BE2C (cell line): Measurements from ENCODE around the gene ABCA7.

Experiments used
- DNase-seq: peaks from one replicate; pipeline ENCODE4 v3.0.0-alpha.2; 2020
- H3K27me3 ChIP-seq: fragments of 250-450 bp; sonication (Bioruptor Pico); 2 replicates; pipeline ENCODE4 v1.5.1; 2020; ENCODE audit warnings: mild to moderate bottlenecking
- H3K36me3 ChIP-seq: fragments of 250-450 bp; sonication (Bioruptor Pico); 2 replicates; pipeline ENCODE4 v1.5.1; 2020; ENCODE audit warnings: mild to moderate bottlenecking
- H3K4me1 ChIP-seq: fragments of 250-450 bp; sonication (Bioruptor Pico); 2 replicates; pipeline ENCODE4 v1.5.1; 2020
- H3K4me3 ChIP-seq: 2 replicates; pipeline ENCODE4 v1.5.1; 2011; ENCODE audit warnings: low read depth, low read length
- H3K9me3 ChIP-seq: fragments of 250-450 bp; sonication (Bioruptor Pico); 2 replicates; pipeline ENCODE4 v1.5.1; 2020
- TF ChIP-seq, protein P1 (sequence below): IDR thresholded peaks from 2 replicates; pipeline ENCODE4 v1.5.1; 2012; ENCODE audit warnings: mild to moderate bottlenecking, low read depth, low read length

Gene ABCA7

DNA sequence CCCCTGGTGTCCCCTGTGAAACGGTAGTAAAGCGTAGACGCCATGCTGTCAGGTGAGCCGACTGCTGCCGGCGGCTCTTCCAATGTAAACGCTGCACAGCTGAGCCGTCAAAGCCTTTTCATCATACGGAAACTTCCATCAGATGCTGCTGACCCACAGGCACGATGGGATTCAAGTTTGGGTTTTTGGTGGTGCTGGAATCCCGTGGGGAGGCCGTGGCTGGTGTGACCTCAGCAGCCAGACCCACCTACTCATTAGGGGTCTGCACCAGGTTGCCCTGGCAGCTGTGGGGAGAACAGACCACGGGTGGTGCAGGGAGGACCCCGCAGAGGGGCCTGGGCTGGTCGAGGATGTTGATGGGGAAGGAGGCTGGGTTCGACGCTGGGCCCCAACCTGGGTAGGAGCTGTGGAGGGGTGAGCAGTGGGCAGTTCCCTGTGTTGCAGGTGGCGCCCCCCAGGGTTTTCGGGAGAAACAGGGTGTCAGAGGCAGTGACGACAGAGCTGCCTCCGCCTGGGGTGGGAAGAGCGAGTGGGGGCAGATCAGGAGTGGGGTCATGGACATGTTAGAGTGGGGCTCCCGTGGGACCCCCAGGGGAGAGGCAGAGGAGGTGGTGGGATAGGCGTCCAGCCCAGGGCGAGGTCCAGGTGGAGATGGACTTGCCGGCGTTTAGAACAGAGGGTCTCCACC, 33.1 kb upstream of the ABCA7 start:
- TF ChIP-seq, protein P1, sequence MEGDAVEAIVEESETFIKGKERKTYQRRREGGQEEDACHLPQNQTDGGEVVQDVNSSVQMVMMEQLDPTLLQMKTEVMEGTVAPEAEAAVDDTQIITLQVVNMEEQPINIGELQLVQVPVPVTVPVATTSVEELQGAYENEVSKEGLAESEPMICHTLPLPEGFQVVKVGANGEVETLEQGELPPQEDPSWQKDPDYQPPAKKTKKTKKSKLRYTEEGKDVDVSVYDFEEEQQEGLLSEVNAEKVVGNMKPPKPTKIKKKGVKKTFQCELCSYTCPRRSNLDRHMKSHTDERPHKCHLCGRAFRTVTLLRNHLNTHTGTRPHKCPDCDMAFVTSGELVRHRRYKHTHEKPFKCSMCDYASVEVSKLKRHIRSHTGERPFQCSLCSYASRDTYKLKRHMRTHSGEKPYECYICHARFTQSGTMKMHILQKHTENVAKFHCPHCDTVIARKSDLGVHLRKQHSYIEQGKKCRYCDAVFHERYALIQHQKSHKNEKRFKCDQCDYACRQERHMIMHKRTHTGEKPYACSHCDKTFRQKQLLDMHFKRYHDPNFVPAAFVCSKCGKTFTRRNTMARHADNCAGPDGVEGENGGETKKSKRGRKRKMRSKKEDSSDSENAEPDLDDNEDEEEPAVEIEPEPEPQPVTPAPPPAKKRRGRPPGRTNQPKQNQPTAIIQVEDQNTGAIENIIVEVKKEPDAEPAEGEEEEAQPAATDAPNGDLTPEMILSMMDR, result no peak
- no peaks in the 10 kb centered on the region for H3K4me1 ChIP-seq
- no peaks in the 10 kb centered on the region; the same call in 1 of the 2 replicates for H3K9me3 ChIP-seq
- no peak for DNase-seq
- H3K36me3 ChIP-seq, result peaks cover 18% of the 10 kb centered on the region
- no peak overlapping the region for H3K4me3 ChIP-seq
- peaks cover 33% of the 10 kb centered on the region for H3K27me3 ChIP-seq

- no peak overlapping the region for H3K4me3 ChIP-seq
- H3K4me1 ChIP-seq, result no peaks in the 10 kb centered on the region
- TF ChIP-seq, protein P1, result no peak
- no peak for DNase-seq
- H3K36me3 ChIP-seq, result peaks cover 26% of the 10 kb centered on the region
- H3K9me3 ChIP-seq, result no peaks in the 10 kb centered on the region; the same call in 1 of the 2 replicates
- H3K27me3 ChIP-seq, result peaks cover 27% of the 10 kb centered on the region
These were observed 32.3 kb upstream of the ABCA7 start for GRCh38 chr19:1007399-1008251.

- Histone ChIP-seq H3K27me3 (peaks cover 19% of the 10 kb centered on the region), H3K4me3 (no peak overlapping the region), H3K9me3 (no peaks in the 10 kb centered on the region; the same call in 1 of the 2 replicates), H3K36me3 (peaks cover 32% of the 10 kb centered on the region), H3K4me1 (no peaks in the 10 kb centered on the region)
- TF ChIP-seq, protein P1, result no peak
- no peak for DNase-seq
These were observed 31.5 kb upstream of the ABCA7 start for GRCh38 chr19:1008268-1009040.

DNA sequence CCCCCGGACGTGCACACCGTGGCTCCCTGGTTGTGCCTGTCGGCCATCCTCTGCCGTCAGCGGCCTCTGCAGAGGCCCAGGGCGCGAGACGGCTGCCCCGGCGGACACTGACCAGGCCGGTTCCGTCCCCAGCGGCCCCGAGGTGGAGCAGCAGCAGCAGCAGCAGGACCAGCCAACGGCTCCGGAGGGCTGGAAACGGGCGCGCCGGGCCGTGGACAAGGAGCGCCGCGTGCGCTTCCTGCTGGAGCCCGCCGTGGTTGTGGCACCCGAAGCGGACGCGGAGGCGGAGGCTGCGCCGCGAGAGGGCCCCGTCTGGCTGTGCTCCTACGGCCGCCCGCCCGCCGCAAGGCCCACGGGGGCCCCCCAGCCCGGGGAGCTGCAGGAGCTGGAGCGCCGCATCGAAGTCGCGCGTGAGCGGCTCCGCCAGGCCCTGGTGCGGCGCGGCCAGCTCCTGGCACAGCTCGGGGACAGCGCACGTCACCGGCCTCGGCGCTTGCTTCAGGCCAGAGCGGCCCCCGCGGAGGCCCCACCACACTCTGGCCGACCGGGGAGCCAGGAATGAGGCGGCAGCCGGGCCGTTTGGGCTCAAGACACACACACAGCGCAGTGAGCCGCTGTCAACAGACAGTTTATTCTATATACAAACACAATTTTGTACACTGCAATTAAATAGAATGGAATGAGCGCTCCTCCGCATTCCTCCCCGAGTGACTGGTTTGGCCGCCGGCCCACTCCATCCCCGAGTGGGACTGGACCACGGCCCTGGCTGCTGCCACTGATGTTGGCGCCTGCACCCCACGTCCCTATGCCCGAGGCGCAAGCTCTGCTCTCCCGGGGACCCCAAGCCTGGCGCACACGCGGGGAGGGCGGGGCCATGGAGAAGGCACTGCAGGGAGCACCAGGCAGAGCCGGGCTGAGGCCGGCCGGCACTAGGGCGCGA, 30.6 kb upstream of the ABCA7 start:
- Histone ChIP-seq H3K4me3 (no peak overlapping the region), H3K36me3 (peaks cover 41% of the 10 kb centered on the region), H3K27me3 (peaks cover 11% of the 10 kb centered on the region), H3K4me1 (no peaks in the 10 kb centered on the region), H3K9me3 (no peaks in the 10 kb centered on the region; the same call in 1 of the 2 replicates)
- no peak for DNase-seq
- TF ChIP-seq, protein P1, result no peak

DNA sequence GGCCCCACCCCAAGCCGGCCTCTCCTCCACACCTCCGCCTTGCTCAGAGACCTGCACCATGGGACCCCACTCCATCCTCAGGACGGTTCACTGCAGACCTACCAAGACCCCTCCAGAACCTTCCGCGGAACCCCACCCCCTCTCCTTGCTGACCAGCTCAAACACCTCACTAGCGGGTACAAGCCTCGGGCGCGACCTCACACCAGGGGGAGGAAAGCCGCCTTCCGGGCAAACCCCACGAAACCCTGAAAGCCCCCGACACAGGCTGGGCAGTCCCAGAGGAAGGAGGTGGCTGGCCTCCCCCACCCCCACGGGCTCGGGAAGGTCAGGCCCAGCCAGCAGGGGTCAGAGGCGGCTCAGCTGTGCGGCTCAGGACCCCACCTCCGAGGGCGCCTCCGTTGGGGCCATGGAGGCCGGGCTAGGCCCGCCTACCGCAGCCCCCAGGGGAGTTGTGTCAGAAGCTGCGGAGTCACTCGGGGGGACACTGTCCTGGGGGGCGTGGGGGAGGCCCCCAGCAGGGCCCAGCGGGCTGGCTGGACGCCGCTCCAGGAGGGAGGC, 29.8 kb upstream of the ABCA7 start:
- no peaks in the 10 kb centered on the region for H3K4me1 ChIP-seq
- peaks cover 3% of the 10 kb centered on the region for H3K27me3 ChIP-seq
- H3K36me3 ChIP-seq, result peaks cover 44% of the 10 kb centered on the region
- TF ChIP-seq, protein P1, result no peak
- no peaks in the 10 kb centered on the region; the same call in 1 of the 2 replicates for H3K9me3 ChIP-seq
- no peak for DNase-seq
- H3K4me3 ChIP-seq, result no peak overlapping the region
